Neural progenitor cell (in vitro differentiated cells): ENCODE data around the gene TFF2. TPM values are rescaled to one million over a fixed set of nuclear protein-coding genes. Genes with fewer than 3 reads are reported as not detected.

Experiments
- DNase-seq: peaks from one replicate; pipeline ENCODE4 v3.0.0-alpha.2; 2016; ENCODE audit warnings: low spot score
- H2AFZ ChIP-seq: fragments of 200-600 bp; sonication (generic); replicated peaks from 2 replicates; pipeline ENCODE4 v1.6.1; 2016; ENCODE audit warnings: antibody characterized with exemption
- H3F3A ChIP-seq: fragments of 200-600 bp; sonication (generic); 2 replicates; pipeline ENCODE4 v1.6.1; 2016; ENCODE audit warnings: antibody characterized with exemption, low read depth
- H3K27ac ChIP-seq: fragments of 200-600 bp; sonication (generic); 2 replicates; pipeline ENCODE4 v1.5.1; 2016; ENCODE audit warnings: mild to moderate bottlenecking
- H3K27me3 ChIP-seq: fragments of 200-600 bp; sonication (generic); 2 replicates; pipeline ENCODE4 v1.6.1; 2016; ENCODE audit warnings: mild to moderate bottlenecking, moderate library complexity
- H3K36me3 ChIP-seq: fragments of 200-600 bp; sonication (generic); 2 replicates; pipeline ENCODE4 v1.5.1; 2016
- H3K4me1 ChIP-seq: fragments of 200-600 bp; sonication (generic); 2 replicates; pipeline ENCODE4 v1.6.1; 2016; ENCODE audit warnings: mixed run types
- H3K4me2 ChIP-seq: fragments of 200-600 bp; sonication (generic); 2 replicates; pipeline ENCODE4 v1.6.1; 2016
- H3K4me3 ChIP-seq: fragments of 200-600 bp; sonication (generic); 2 replicates; pipeline ENCODE4 v1.5.1; 2016
- H3K79me2 ChIP-seq: fragments of 200-600 bp; sonication (generic); 2 replicates; pipeline ENCODE4 v1.6.1; 2016; ENCODE audit warnings: low read depth
- H3K9ac ChIP-seq: fragments of 200-600 bp; sonication (generic); 2 replicates; pipeline ENCODE4 v1.6.1; 2016
- H3K9me3 ChIP-seq: fragments of 200-600 bp; sonication (generic); 2 replicates; pipeline ENCODE4 v1.5.1; 2016; ENCODE audit warnings: low read depth
- H4K20me1 ChIP-seq: fragments of 200-600 bp; sonication (generic); 2 replicates; pipeline ENCODE4 v1.6.1; 2016; ENCODE audit warnings: low read depth
- H3K27ac Mint-ChIP-seq: 3 replicates; pipeline ENCODE4 v1.8.0; 2021; ENCODE audit warnings: mixed read lengths
- H3K27me3 Mint-ChIP-seq: 2 replicates; pipeline ENCODE4 v1.8.0; 2022; ENCODE audit warnings: low read depth, mild to moderate bottlenecking, inconsistent platforms, moderate library complexity, mixed read lengths; ENCODE audit not compliant: insufficient read depth
- H3K36me3 Mint-ChIP-seq: 3 replicates; pipeline ENCODE4 v1.8.0; 2021; ENCODE audit warnings: mixed read lengths
- H3K4me1 Mint-ChIP-seq: 3 replicates; pipeline ENCODE4 v1.8.0; 2021; ENCODE audit warnings: mixed read lengths
- H3K4me3 Mint-ChIP-seq: 3 replicates; pipeline ENCODE4 v1.8.0; 2021; ENCODE audit warnings: mild to moderate bottlenecking, moderate library complexity, mixed read lengths
- H3K9me3 Mint-ChIP-seq: 3 replicates; pipeline ENCODE4 v1.8.0; 2020; ENCODE audit warnings: mixed read lengths
- EZH2 ChIP-seq: fragments of 200-600 bp; sonication (generic); IDR thresholded peaks from 2 replicates; pipeline ENCODE4 v1.6.1; 2017; ENCODE audit warnings: antibody characterized with exemption, mild to moderate bottlenecking, moderate library complexity
- EZH2phosphoT487 ChIP-seq: fragments of 200-600 bp; sonication (generic); IDR thresholded peaks from 2 replicates; pipeline ENCODE4 v1.6.1; 2017; ENCODE audit warnings: antibody characterized with exemption
- total RNA-seq: library from RNA; depleted of rRNA; stranded (reverse); fragments of >200 nt; gene quantifications from 2 replicates; pipeline ENCODE4 v1.2.3, GENCODE V29; 2015; ENCODE audit warnings: low replicate concordance
- TF ChIP-seq, protein P1 (sequence below): fragments of 200-600 bp; sonication (generic); IDR thresholded peaks from 2 replicates; pipeline ENCODE4 v1.5.1; 2017; ENCODE audit warnings: antibody characterized with exemption, mild to moderate bottlenecking

Gene TFF2
- total RNA-seq, 1 donor from 2014 or later: not detected

DNA sequence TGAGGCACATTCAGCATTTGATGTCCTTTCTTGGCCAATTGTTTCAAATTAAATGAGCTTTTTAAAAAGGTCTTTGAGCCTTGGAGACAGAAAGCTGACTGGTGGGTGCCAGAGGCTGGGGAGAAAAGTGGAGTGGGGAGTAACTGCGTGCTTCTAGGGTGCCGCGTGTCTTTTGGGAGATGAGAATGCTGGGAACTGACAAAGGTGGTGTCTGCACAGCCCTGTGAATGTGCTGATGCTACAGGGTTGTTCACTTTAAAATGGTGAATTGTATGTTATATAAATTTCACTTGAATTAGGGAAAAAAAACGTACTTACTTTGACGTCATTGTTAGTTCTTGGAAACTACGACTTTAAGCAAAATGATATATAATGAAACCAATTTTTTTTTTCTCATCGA, 23.7 kb upstream of the TFF2 start:
- H4K20me1 ChIP-seq: no peaks in the 10 kb centered on the region
- no peak overlapping the region for H3K4me3 Mint-ChIP-seq
- peaks cover 5% of the 10 kb centered on the region for H3K9me3 Mint-ChIP-seq

DNA sequence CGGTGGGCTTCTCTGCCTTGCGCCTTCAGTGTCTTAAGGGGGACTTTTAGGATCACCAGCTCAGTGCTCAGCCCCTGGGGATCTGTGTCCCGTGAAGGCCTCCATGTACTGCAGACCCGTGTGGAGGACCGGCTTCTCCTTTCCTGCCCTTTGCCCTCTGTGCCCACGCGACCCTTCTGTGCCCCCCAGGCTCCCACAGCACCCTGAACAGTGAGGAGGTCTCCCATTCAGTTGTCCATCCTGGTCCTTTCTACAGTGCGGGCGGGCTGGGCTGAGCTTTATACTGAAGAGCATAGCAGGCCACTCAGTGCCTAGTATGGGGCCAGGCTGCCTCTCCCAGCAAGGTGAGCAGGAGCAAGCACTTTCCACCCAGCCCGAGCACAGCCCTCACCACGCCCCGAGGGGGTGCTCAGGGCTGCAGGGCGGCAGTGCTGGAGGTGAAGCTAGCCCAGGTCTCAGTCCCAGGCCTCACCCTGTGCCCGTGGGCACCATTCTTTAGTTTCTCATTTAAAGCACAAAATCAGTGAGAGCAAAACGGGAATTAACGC, 23.2 kb upstream of the TFF2 start:
- H3K9me3 ChIP-seq: no peaks in the 10 kb centered on the region

More for the DNA sequence above, 23.7 kb upstream of the TFF2 start:
- Mint-ChIP-seq H3K27ac (peak overlapping the region; percentile 76), H3K36me3 (no peaks in the 10 kb centered on the region), H3K4me1 (peaks cover 13% of the 10 kb centered on the region), H3K27me3 (peaks cover 12% of the 10 kb centered on the region)
- Histone ChIP-seq H3K4me3 (no peak overlapping the region), H3K9me3 (no peaks in the 10 kb centered on the region), H3K27ac (no peak overlapping the region), H2AFZ (no peak overlapping the region), H3K9ac (no peak overlapping the region), H3K4me2 (no peak overlapping the region), H3F3A (no peaks in the 10 kb centered on the region), H3K4me1 (peaks cover 10% of the 10 kb centered on the region), H3K36me3 (no peaks in the 10 kb centered on the region), H3K79me2 (no peaks in the 10 kb centered on the region), H3K27me3 (no peaks in the 10 kb centered on the region)
- DNase-seq: no peak
- no peak for TF ChIP-seq EZH2
- TF ChIP-seq EZH2phosphoT487: no peak
- TF ChIP-seq, protein P1, sequence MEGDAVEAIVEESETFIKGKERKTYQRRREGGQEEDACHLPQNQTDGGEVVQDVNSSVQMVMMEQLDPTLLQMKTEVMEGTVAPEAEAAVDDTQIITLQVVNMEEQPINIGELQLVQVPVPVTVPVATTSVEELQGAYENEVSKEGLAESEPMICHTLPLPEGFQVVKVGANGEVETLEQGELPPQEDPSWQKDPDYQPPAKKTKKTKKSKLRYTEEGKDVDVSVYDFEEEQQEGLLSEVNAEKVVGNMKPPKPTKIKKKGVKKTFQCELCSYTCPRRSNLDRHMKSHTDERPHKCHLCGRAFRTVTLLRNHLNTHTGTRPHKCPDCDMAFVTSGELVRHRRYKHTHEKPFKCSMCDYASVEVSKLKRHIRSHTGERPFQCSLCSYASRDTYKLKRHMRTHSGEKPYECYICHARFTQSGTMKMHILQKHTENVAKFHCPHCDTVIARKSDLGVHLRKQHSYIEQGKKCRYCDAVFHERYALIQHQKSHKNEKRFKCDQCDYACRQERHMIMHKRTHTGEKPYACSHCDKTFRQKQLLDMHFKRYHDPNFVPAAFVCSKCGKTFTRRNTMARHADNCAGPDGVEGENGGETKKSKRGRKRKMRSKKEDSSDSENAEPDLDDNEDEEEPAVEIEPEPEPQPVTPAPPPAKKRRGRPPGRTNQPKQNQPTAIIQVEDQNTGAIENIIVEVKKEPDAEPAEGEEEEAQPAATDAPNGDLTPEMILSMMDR: no peak

DNA sequence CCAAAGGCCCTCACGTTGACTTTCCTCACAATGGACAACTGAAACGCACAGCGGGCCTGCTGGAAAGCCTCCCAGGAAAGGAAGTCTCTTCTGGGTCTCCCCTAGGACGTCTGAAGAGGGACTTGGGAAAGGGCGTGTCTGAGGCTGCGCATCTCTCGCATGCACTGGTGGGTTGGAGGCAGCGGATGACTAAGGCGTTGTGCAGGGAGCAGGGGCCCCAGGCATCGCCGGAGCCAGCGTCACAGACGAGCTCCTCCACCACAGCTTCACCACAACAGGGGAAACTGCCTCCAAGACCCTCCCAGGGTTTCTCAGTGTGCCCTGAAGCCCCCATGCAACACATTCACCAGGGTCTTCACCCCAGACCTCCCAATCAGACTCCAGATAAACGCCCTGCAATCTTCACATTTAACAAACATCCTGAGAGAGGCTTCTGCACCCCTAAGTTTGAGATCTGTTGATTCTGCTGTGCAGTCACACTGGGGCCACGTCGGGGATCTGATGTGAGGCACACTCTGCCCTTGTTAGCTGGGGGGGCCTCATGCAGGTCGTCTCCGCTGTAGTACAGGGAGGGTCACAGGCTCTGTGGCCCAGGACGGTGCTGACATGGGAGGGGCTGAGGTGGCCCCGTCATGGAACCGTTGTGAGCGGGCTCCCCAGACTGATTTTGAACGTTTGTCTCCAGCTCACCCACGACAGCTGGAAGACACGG, 22.6 kb upstream of the TFF2 start:
- H3K4me1 Mint-ChIP-seq: peaks cover 16% of the 10 kb centered on the region
- H3K4me3 ChIP-seq: no peak overlapping the region
- no peaks in the 10 kb centered on the region for H3K36me3 Mint-ChIP-seq
- peaks cover 10% of the 10 kb centered on the region for H3K4me1 ChIP-seq
- H3K4me3 Mint-ChIP-seq: no peak overlapping the region
- H3K4me2 ChIP-seq: no peak overlapping the region
- no peaks in the 10 kb centered on the region for H3K79me2 ChIP-seq
- H3K27ac Mint-ChIP-seq: peak overlapping the region; percentile 46
- H3F3A ChIP-seq: no peaks in the 10 kb centered on the region
- no peak overlapping the region for H2AFZ ChIP-seq
- H3K27me3 ChIP-seq: no peaks in the 10 kb centered on the region
- no peaks in the 10 kb centered on the region for H4K20me1 ChIP-seq
- no peaks in the 10 kb centered on the region for H3K36me3 ChIP-seq
- H3K9ac ChIP-seq: no peak overlapping the region
- H3K9me3 Mint-ChIP-seq: peaks cover 5% of the 10 kb centered on the region
- H3K9me3 ChIP-seq: no peaks in the 10 kb centered on the region
- TF ChIP-seq, protein P1: no peak
- no peak for TF ChIP-seq EZH2
- TF ChIP-seq EZH2phosphoT487: no peak
- DNase-seq: no peak
- H3K27ac ChIP-seq: no peak overlapping the region
- H3K27me3 Mint-ChIP-seq: peaks cover 12% of the 10 kb centered on the region

More for the DNA sequence above, 23.2 kb upstream of the TFF2 start:
- Mint-ChIP-seq H3K4me3 (no peak overlapping the region), H3K4me1 (peaks cover 14% of the 10 kb centered on the region), H3K9me3 (peaks cover 5% of the 10 kb centered on the region), H3K36me3 (no peaks in the 10 kb centered on the region), H3K27ac (no peak overlapping the region), H3K27me3 (peaks cover 12% of the 10 kb centered on the region)
- Histone ChIP-seq H4K20me1 (no peaks in the 10 kb centered on the region), H3K27me3 (no peaks in the 10 kb centered on the region), H3K4me3 (no peak overlapping the region), H3K9ac (no peak overlapping the region), H3F3A (no peaks in the 10 kb centered on the region), H3K36me3 (no peaks in the 10 kb centered on the region), H2AFZ (no peak overlapping the region), H3K4me2 (no peak overlapping the region), H3K79me2 (no peaks in the 10 kb centered on the region), H3K4me1 (peaks cover 10% of the 10 kb centered on the region), H3K27ac (no peak overlapping the region)
- TF ChIP-seq, protein P1: no peak
- TF ChIP-seq EZH2phosphoT487 (no peak), EZH2 (no peak)
- DNase-seq: no peak
